Activated CD8-positive, alpha-beta memory T cell treated with anti-CD3 and anti-CD28 coated beads, Interleukin-2, amount 10 ng/mL, durations not matched to agents 7 days and 5 days (primary cell): ENCODE measurements around the gene DEGS1. TPM values are rescaled to one million over a fixed set of nuclear protein-coding genes. Genes with fewer than 3 reads are reported as not detected.

Experiments
- ATAC-seq: fragments of 150-1000 bp; cut with Tn5 transposase; one replicate; pipeline ENCODE4 v1.10.0; 2021; ENCODE audit warnings: moderate library complexity
- CTCF ChIA-PET: fragments of 350-600 bp; sonication (Branson Sonifier 250); formaldehyde crosslinking; loops from one replicate; lab custom pipeline; 2021; ENCODE audit warnings: antibody characterized with exemption; lab: Charles Lee
- DNase-seq: peaks from one replicate; pipeline ENCODE4 v3.0.0-alpha.2; 2020
- H3K27ac Mint-ChIP-seq: one replicate; pipeline ENCODE4 v1.8.0; 2021; ENCODE audit warnings: mild to moderate bottlenecking, mixed read lengths
- H3K27me3 Mint-ChIP-seq: one replicate; pipeline ENCODE4 v1.8.0; 2021; ENCODE audit warnings: mixed read lengths
- H3K36me3 Mint-ChIP-seq: one replicate; pipeline ENCODE4 v1.8.0; 2021; ENCODE audit warnings: mild to moderate bottlenecking, mixed read lengths
- H3K4me1 Mint-ChIP-seq: one replicate; pipeline ENCODE4 v1.8.0; 2021; ENCODE audit warnings: mixed read lengths
- H3K4me3 Mint-ChIP-seq: one replicate; pipeline ENCODE4 v1.8.0; 2021; ENCODE audit warnings: mild to moderate bottlenecking, moderate library complexity, mixed read lengths
- H3K9me3 Mint-ChIP-seq: one replicate; pipeline ENCODE4 v1.8.0; 2022; ENCODE audit warnings: low read depth, mixed read lengths
- total RNA-seq, 2 experiments: library from RNA; stranded (reverse); gene quantifications; one replicate each; pipeline ENCODE4 v1.2.3, GENCODE V29; 2021

Gene DEGS1
- total RNA-seq, 2 experiments from 2014 or later, result 49.0 to 65.9 TPM

DNA sequence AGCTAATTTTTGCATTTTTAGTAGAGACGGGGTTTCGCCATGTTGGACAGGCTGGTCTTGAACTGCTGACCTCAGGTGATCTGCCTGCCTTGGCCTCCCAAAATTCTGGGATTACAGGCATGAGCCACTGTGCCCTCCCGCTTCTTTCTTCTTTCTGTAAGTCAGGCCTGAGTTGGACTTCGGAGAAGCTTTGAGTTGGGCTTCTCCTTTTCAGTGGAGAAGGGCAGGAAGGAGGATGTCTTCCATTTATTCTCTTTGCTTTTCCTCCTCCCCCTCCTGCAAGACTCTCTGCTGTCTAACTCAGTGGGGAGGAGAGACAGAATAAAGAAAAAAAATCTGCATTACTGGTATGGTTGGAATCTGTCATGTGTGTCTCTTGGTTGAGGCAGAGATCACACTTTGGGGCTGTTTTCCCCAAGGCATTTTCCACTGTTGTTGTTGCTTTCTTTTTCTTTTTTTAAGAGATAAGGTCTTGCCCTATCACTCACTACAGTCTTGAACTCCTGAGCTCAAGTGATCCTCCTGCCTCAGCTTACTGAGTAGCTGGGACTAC, 13.2 kb upstream of the DEGS1 start:
- Mint-ChIP-seq H3K4me1 (peaks cover 29% of the 10 kb centered on the region), H3K9me3 (peaks cover 2% of the 10 kb centered on the region), H3K4me3 (no peak overlapping the region), H3K27me3 (peaks cover 6% of the 10 kb centered on the region), H3K27ac (peak overlapping the region; percentile 66), H3K36me3 (peaks cover 15% of the 10 kb centered on the region)
- CTCF ChIA-PET, result interaction anchor here (0.8 to 3.0 kb wide), 14 partner anchors 10 to 287 kb away, joined by 3 to 24 read pairs (median 4); partner anchors contain the start of gene DEGS1
- no peak for ATAC-seq
- no peak for DNase-seq

DNA sequence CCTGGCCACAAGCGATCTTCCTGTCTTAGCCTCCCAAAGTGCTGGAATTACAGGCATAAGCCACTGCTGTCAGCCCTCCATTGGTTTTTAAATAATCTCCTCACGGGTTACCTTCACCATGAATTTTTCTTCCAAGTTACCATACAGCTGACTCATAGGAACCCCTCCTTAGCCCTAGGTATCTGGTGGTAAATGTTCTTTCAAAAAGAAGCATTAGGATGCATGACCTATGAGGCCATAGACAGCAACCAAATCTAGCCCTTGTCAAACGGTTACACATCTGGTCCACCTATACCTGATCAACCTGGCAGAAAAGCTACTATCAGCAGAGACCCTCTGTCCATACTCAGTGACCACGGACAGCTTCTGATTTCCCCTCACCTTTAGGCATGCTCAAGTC, 12.7 kb upstream of the DEGS1 start:
- Mint-ChIP-seq H3K4me1 (peaks cover 29% of the 10 kb centered on the region), H3K27me3 (peaks cover 6% of the 10 kb centered on the region), H3K36me3 (peaks cover 15% of the 10 kb centered on the region), H3K4me3 (no peak overlapping the region), H3K9me3 (peaks cover 2% of the 10 kb centered on the region), H3K27ac (peak overlapping the region; percentile 26)
- ATAC-seq, result no peak
- no peak for DNase-seq
- CTCF ChIA-PET, result interaction anchor here (0.8 to 3.0 kb wide), 11 partner anchors 9 to 287 kb away, joined by 3 to 24 read pairs (median 4); partner anchors contain the start of gene DEGS1

DNA sequence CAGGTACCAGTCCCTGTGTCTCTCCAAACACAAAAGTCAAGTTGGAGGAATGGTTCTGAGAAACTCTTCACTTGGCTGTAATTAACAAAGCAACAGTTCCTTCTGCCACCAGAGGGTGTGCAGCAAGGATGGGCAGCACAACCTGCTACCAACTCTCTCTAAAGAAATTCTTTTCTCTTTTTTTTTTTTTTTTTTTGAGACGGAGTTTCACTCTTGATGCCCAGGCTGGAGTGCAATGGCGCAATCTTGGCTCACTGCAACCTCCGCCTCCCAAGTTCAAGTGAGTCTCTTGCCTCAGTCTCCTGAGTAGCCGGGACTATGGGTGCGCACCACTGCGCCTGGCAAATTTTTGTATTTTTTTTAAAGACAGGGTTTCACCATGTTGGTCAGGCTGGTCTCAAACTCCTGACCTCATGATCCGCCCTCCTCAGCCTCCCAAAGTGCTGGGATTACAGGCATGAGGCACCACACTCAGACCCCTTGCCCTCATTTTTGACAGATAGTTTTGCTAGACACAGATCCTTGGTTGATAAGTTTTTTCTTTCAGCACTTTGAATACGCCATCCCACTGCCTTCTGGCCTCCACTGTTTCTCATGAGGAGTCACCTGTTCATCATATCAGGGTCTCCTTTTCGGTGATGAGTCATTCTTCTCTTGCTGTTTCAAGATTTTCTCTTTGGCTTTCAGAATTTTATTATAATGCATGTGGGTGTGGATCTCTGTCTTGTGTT, 12.1 kb upstream of the DEGS1 start:
- peaks cover 8% of the 10 kb centered on the region for H3K27me3 Mint-ChIP-seq
- peaks cover 2% of the 10 kb centered on the region for H3K9me3 Mint-ChIP-seq
- CTCF ChIA-PET, result interaction anchor here (0.8 to 3.0 kb wide), 6 partner anchors 9 to 260 kb away, joined by 3 to 24 read pairs (median 4); partner anchors contain the start of gene DEGS1
- peak overlapping the region; percentile 65 for H3K27ac Mint-ChIP-seq
- peaks cover 15% of the 10 kb centered on the region for H3K36me3 Mint-ChIP-seq
- peak; percentile 54 for DNase-seq
- H3K4me1 Mint-ChIP-seq, result peaks cover 31% of the 10 kb centered on the region
- peak; percentile 34 for ATAC-seq
- no peak overlapping the region for H3K4me3 Mint-ChIP-seq

DNA sequence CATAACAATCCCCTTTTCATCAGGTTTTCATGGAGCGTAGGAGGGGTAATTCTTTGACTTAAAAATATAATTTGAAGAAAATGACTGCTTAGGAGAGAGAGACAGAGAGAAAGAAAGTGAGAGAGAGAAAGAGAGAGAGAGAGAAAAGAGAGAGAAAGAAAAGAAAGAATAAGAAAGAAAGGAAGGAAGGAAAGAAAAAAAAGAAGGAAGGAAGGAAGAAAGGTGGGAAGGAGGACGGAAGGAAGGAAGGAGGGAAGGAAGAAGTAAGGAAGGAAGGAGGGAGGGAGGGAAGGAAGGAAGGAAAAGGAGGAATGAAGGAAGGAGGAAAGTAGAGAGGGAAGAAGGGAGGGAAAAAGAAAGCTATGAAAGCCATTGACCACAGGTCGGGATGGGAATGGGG, 10.8 kb upstream of the DEGS1 start:
- Mint-ChIP-seq H3K27ac (peak overlapping the region; percentile 49), H3K4me1 (peaks cover 31% of the 10 kb centered on the region), H3K36me3 (peaks cover 15% of the 10 kb centered on the region), H3K27me3 (peaks cover 8% of the 10 kb centered on the region), H3K9me3 (peaks cover 2% of the 10 kb centered on the region), H3K4me3 (no peak overlapping the region)
- DNase-seq (no peak), ATAC-seq (no peak)
- CTCF ChIA-PET, result interaction anchor here (0.7 to 1.6 kb wide), 2 partner anchors 11 to 285 kb away, joined by 3 to 4 read pairs; partner anchors contain the start of gene DEGS1

DNA sequence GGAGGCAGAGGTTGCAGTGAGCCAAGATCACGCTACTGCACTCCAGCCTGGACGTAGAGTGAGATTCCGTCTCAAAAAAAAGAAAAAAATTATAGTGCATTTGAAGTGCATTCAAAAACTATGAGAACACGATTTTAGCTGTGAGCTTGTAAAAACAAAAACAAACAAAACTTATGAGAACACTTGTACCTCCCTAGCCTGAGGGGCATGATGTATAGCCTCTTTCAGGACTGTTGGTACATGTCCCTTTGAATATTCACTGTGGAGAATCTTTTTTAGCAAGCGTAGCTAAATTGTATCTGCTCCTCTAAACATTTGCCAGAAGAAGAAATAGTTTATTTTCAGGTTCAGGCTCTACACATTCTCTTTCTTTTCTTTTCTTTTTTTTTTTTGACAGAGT, 9.5 kb upstream of the DEGS1 start:
- peaks cover 2% of the 10 kb centered on the region for H3K9me3 Mint-ChIP-seq
- H3K27ac Mint-ChIP-seq, result no peak overlapping the region
- H3K27me3 Mint-ChIP-seq, result peaks cover 8% of the 10 kb centered on the region
- H3K4me1 Mint-ChIP-seq, result peaks cover 29% of the 10 kb centered on the region
- ATAC-seq, result no peak
- H3K36me3 Mint-ChIP-seq, result peaks cover 15% of the 10 kb centered on the region
- CTCF ChIA-PET, result interaction anchor here (1.6 kb wide), 1 partner anchor 10 kb away, joined by 4 read pairs; the partner anchor contains the start of gene DEGS1
- no peak overlapping the region for H3K4me3 Mint-ChIP-seq
- no peak for DNase-seq

DNA sequence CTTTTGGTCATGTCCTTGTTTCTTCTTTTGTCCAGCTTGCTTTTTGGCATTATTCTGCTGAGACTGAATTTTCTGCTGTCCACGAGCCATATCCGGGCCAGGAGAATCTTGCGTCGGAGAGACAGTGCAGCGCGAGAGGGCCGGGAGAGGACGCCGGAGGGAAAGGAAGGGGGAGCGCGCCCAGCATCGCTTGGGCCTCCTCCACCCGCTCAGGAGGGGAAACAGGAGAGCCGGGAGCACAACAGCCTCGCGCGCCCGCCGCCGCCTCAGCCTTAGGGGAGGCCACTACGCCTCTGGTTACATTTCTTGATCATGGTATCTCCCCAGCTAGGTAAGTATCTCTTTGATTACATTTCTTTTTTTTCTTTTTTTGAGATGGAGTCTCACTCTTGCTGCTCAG, 7.4 kb upstream of the DEGS1 start:
- DNase-seq, result no peak
- CTCF ChIA-PET, result interaction anchor here (1.4 kb wide), 1 partner anchor 18 kb away, joined by 3 read pairs; no protein-coding TSS in a partner anchor
- no peak for ATAC-seq
- peaks cover 10% of the 10 kb centered on the region for H3K36me3 Mint-ChIP-seq
- peaks cover 2% of the 10 kb centered on the region for H3K9me3 Mint-ChIP-seq
- no peak overlapping the region for H3K27ac Mint-ChIP-seq
- peaks cover 8% of the 10 kb centered on the region for H3K27me3 Mint-ChIP-seq
- H3K4me3 Mint-ChIP-seq, result no peak overlapping the region
- peaks cover 10% of the 10 kb centered on the region for H3K4me1 Mint-ChIP-seq

DNA sequence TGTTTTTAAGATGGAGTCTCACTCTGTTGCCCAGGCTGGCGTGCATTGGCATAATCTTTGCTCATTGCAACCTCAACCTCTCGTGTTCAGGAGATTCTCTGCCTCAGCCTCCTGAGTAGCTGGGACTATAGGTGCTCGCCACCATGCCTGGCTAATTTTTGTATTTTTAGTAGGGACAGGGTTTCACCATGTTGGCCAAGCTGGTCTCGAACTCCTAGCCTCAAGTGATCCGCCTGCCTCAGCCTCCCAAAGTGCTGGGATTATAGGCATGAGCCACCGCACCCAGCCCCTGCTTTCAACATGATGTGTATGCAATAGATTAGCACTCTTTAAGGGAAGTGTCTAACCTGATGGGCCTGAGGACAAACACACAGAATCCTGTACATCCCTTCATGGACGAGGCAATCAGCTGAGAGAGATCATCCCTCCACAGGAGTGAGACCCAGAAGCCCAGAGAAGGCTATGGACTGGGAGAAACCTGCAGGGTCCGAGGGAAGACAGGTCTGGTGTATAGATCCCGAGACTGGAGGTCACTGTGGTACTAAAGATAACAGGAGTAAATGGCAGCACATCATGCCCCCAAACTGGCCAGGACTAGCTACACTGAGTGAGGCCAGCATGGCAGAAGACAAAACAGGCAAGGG, 5.6 kb upstream of the DEGS1 start:
- H3K4me3 Mint-ChIP-seq, result no peak overlapping the region
- H3K27ac Mint-ChIP-seq, result no peak overlapping the region
- no peaks in the 10 kb centered on the region for H3K36me3 Mint-ChIP-seq
- CTCF ChIA-PET, result interaction anchor here (1.3 kb wide), 1 partner anchor 61 kb away, joined by 3 read pairs; no protein-coding TSS in a partner anchor
- H3K4me1 Mint-ChIP-seq, result peaks cover 21% of the 10 kb centered on the region
- no peak for ATAC-seq
- H3K27me3 Mint-ChIP-seq, result peaks cover 2% of the 10 kb centered on the region
- no peaks in the 10 kb centered on the region for H3K9me3 Mint-ChIP-seq
- DNase-seq, result no peak

DNA sequence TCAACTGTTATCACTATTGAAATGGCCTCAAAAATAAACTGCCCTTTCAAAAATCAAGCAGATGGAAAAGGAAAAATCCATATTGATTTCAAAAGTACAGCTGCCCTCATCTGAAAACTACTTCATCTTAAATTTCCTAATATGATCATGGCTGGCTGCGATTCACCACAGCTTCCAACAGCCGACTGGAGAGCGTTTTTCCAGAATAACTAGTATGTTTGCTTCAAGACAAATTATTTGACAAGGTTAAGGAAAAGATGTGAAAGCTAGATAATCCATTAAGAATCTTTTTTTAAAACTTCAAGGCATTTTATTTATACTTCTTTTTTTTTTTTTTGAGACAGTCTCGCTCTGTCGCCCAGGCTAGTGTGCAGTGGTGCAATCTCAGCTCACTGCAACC, 4.1 kb upstream of the DEGS1 start:
- peaks cover under 1% of the 10 kb centered on the region for H3K36me3 Mint-ChIP-seq
- H3K27ac Mint-ChIP-seq, result no peak overlapping the region
- H3K27me3 Mint-ChIP-seq, result peaks cover 2% of the 10 kb centered on the region
- no peak overlapping the region for H3K4me3 Mint-ChIP-seq
- no peaks in the 10 kb centered on the region for H3K9me3 Mint-ChIP-seq
- DNase-seq, result no peak
- H3K4me1 Mint-ChIP-seq, result peaks cover 21% of the 10 kb centered on the region
- CTCF ChIA-PET, result interaction anchor here (1.5 to 2.4 kb wide), 2 partner anchors 27 to 155 kb away, joined by 5 read pairs; no protein-coding TSS in a partner anchor
- ATAC-seq, result no peak

DNA sequence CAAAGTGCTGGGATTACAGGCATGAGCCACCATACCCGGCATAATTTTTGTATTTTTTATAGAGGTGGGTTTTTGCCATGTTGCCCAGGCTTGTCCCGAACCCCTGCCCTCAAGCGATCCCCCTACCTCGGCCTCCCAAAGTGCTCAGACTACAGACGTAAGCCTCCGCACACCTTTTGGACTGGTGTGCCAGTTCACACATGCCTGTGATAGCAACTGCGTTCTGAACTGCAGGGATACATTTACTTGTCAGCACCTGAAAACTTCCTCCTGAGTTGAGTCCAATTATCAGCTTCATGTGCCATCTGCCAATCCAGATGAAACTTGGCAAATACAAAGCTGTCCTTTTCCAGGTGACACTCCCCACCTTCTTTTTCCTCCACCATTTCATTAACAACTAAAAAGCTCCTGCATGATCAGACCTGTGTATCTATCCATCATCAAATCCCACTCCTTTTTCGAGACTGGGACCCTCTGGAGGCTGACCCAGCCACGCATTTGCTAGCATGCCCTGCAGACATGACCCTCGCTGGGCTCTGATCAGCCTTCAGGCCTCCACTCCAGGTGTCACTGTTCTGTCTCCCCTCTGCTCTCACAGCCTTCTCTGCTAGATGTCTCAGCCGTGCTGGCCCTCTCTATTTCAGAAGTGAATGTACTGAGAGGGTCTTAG, 2.1 kb upstream of the DEGS1 start:
- Mint-ChIP-seq H3K4me1 (peaks cover 39% of the 10 kb centered on the region), H3K9me3 (no peaks in the 10 kb centered on the region)
- CTCF ChIA-PET, result interaction anchor here (3.1 kb wide), 1 partner anchor 11 kb away, joined by 24 read pairs; no protein-coding TSS in a partner anchor

DNA sequence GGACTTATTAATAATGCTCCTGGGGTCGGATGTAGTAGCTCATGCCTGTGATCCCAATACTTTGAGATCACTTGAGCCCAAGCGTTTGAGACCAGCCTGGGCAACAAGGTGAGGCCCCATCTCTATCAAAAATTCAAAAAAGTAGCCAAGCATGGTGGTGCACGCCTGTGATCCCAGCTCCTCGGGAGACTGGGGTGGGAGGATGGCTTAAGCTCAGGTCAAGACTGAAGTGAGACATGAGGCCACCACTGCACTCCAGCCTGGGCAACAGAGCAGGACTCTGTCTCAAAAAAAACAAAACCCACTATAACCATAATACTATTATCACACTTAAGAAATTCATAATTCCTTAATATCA, 1.6 kb upstream of the DEGS1 start:
- peak overlapping the region; percentile 82 for H3K4me3 Mint-ChIP-seq
- peak overlapping the region; percentile 91 for H3K27ac Mint-ChIP-seq
- H3K9me3 Mint-ChIP-seq, result no peaks in the 10 kb centered on the region
- no peaks in the 10 kb centered on the region for H3K27me3 Mint-ChIP-seq
- H3K4me1 Mint-ChIP-seq, result peaks cover 43% of the 10 kb centered on the region
- ATAC-seq (no peak), DNase-seq (no peak)
- H3K36me3 Mint-ChIP-seq, result peaks cover 19% of the 10 kb centered on the region
- CTCF ChIA-PET, result interaction anchor here (3.1 kb wide), 1 partner anchor 12 kb away, joined by 24 read pairs; no protein-coding TSS in a partner anchor

More for the DNA sequence above, 2.1 kb upstream of the DEGS1 start:
- no peaks in the 10 kb centered on the region for H3K27me3 Mint-ChIP-seq
- DNase-seq (no peak), ATAC-seq (no peak)
- peaks cover 17% of the 10 kb centered on the region for H3K36me3 Mint-ChIP-seq
- no peak overlapping the region for H3K4me3 Mint-ChIP-seq
- H3K27ac Mint-ChIP-seq, result peak overlapping the region; percentile 91

DNA sequence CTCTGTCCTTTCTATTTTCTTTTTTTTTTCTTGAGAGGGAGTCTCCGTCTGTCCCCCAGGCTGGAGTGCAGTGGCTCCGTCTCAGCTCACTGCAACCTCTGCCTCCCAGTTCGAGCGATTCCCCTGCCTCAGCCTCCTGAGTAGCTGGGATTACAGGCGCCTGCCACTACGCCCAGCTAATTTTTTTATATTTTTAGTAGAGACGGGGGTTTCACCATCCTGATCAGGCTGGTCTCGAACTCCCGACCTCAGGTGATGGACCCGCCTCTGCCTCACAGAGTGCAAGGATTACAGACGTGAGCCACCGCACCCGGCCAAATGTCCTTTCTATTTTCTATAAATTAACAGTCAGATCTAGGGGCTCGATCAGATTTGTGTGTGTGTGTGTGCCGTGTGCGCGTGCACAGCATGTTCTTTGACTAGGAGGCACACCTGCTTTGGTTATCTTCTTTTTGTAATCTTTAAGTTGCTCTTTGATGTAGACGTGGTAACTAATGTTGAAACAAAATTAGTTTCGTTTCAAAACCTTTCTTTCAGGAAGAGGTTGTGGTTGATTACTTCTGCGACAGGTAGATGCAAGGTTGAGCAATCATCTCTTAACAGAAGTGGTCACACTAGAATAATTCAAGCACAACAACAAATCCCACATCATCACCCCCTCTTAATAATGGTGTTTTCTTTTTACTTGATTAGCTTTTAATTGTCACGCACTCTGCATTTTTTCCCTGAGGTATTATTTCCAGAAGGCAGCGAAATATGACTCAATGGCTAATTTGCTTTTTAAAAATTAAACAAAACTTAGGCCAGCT, 779 bp upstream of the DEGS1 start:
- CTCF ChIA-PET, result interaction anchor here (0.5 to 3.1 kb wide), 8 partner anchors 10 to 275 kb away, joined by 3 to 24 read pairs (median 4); no protein-coding TSS in a partner anchor
- no peaks in the 10 kb centered on the region for H3K27me3 Mint-ChIP-seq
- H3K27ac Mint-ChIP-seq, result peak overlapping the region; percentile 91
- no peaks in the 10 kb centered on the region for H3K9me3 Mint-ChIP-seq
- peaks cover 48% of the 10 kb centered on the region for H3K4me1 Mint-ChIP-seq
- DNase-seq (peak; percentile 67), ATAC-seq (peak; percentile 32)
- H3K4me3 Mint-ChIP-seq, result peak overlapping the region; percentile 82
- peaks cover 25% of the 10 kb centered on the region for H3K36me3 Mint-ChIP-seq
